Measurements from ENCODE around the gene SUSD6.

DNA sequence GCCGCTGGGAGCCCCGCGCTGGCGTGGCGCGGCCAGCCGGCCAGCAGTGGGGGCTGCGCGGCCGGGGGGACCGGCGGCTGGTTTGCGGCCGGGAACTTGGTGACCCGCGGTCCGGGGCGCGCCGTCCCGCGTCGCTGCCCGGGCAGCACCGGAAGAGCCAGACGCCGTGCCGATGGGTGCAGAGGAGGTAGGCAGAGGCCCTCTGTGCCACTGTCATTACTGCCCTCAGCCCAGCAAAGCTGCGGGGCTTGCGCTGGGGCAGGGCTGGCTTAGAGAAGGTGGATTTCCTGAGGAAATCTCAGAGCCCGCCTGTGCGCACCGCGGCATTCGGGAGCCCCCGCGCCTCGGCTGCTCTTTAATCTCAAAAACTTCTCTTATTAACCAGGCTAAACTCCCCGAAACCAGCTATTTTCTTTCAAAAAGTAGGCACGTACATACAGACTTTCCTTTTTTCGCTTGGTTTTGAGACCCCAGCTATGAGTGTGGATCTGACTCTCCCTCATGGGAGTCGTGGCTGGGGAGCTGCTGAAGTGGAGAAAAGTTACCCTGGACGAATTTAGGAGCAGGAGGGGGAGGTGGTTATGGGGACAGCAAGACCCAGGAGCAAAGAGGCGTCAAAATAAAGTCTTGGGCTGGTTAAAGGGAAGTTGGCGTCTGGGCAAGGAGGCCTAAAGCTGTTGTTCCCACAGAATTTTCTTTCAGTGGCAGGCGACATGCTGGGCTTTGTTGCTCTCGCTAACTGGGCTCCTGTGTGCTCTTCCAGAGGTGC lies 802 bp downstream of the SUSD6 start:
- no peak for TF ChIP-seq POLR2A (IDR thresholded peaks at IDR 0.05; ENCODE audit: low read depth, low read length)
- no peak for TF ChIP-seq TAF1 (IDR thresholded peaks at IDR 0.05; ENCODE audit: borderline replicate concordance, low read depth, low read length)
- no peak for TF ChIP-seq POLR2AphosphoS5 (IDR thresholded peaks at IDR 0.05; ENCODE audit: low read depth, low read length)
